ENCODE results near the gene HCLS1.
"Not testable (repeated sequence)": the region's sequence is repeated elsewhere in the genome, so short reads cannot be mapped to it uniquely, and the experiment has no call there.

The HCLS1 gene

DNA sequence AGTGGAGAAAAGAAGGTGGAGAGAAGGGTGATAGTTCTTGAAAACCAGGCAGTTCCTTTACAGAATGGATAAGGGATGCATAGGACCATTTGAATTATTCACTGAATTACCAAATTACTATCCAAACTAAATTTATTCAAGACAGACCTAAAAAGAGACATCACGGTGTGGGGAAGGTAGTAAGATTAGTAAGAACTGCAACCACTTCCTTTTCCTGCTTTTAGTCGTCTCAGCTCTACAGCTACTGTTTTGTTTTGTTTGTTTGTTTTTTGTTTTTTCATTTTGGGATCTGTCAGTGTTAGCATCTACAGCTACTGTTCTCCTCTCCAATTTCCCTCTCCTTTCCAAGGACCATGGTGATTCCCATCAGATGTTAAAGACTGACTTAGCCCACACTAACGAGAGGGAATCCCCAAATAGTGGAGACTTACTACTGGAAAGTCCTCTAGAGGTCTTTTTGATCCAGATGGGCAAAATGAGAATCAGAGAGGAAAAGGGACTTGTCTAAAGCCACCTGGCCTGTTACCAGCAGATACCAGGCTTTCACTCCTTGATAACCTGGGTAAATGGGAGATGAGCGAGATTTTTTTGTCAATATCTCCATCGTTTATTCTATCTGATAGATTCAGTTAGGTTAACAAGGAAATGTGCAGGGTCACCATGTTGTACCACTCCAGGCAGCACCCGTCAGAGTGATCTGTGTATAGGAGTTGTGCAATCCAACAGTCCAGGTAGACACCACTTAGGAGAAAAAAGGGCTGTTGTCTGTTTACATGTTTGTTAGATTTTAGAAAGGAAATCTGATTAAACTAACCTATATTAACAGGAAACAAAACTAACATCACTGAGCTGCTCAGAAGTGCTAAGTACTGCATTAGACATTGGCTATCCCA, 6.0 kb downstream of the HCLS1 start:
- DNase-seq: no peak

DNA sequence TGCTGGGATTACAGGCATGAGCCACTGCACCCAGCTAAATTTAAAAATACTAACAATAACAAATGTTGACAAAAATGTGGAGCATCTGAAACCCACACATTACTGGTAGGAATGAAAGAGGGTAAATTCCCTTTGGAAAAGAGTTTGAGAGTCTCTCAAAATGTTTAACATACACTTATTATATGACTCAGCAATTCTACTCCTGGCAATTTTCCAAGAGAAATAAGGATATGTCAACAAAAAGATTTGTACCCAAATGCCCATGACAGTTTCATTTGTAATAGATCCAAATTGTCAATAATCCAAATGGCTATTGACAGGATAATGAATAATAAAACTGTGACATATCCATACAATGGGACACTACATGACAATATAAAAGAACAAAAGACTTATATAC, 9.0 kb downstream of the HCLS1 start:
- DNase-seq: no peak

GRCh38 chr3:121649645-121650044, 11.1 kb downstream of the HCLS1 start:
- no peak for DNase-seq

- DNase-seq: no peak
These were observed 12.3 kb downstream of the HCLS1 start for GRCh38 chr3:121648219-121648958.

- no peak for DNase-seq
These were observed 15.6 kb downstream of the HCLS1 start for GRCh38 chr3:121645054-121645453.

DNA sequence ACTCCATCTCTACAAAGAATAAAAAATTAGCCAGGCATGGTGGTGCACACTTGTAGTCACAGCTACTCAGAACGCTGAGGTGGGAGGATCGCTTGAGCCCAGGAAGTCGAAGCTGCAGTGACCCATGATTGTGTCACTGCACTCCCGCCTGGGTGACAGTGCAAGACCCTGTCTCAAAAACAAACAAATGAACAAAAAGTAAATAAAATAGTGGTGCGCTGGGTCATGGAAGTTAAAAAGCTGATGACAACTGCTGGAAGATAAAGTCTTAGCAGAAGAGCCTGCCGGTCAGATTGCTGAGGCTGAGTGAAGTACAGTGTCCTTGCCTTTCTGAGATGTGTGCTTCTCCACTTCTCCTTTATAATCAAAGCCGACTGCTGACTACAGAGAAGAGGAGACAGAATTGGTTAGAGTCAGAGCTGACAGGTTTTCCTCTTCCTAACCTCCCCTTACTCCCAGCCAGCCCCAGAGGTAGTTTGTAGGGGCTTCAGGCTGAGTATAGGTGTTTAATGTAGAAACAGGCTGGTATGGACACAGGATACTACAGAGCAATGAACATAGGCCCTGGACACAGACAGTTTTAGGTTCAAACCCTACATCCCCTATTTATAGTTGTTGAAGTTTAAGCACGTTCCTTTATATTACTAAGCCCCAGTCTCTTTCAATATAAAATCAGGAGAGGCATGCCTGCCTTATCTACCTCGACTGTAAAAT, 17.9 kb downstream of the HCLS1 start:
- DNase-seq: no peak

DNA sequence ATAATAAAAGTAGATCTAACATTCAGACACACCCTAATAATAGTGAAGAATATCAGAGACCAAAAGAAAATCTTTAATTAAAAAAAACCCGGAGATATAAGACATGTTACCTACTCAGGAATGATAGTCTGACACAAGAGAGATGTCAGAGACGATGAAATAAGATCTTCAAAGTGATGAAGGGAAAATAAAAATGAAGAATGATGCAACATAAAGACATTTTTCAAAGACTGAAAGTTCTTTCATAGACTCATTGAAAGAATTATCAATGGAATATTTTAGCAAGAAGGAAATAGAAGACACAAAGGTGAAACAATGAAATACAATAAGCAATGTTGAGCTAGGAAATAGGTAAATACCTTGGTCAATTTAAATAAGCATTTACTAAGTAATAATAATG, 19.6 kb downstream of the HCLS1 start:
- no peak for DNase-seq

GRCh38 chr3:121637922-121638321, 22.8 kb downstream of the HCLS1 start:
- no peak for DNase-seq

GRCh38 chr3:121630355-121630754, 30.3 kb downstream of the HCLS1 start:
- no peak for DNase-seq

- DNase-seq: no peak
These were observed 31.1 kb downstream of the HCLS1 start for GRCh38 chr3:121629601-121630000.

DNA sequence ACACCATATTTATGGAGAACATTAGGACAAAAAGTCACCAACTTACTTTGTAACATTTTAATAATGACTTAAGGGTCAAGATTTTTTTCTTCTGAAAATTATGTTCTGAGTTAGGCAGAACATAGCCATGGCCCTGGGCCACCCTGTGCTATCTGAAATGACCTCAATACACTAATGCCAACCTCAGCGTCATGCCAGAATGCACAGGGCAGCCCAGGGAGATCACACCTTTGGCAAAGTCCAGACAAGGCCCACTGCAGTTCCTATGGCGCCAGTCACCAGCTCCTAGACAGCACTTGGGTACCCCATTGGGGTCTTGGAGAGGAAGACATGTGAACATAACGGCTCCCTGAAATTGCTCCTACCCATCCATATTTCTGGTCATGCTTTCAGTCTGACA, 33.1 kb downstream of the HCLS1 start:
- DNase-seq: no peak

- DNase-seq: no peak
These were observed 33.5 kb downstream of the HCLS1 start for GRCh38 chr3:121627211-121627610.

GRCh38 chr3:121626495-121626894, 34.2 kb downstream of the HCLS1 start:
- DNase-seq: no peak

DNA sequence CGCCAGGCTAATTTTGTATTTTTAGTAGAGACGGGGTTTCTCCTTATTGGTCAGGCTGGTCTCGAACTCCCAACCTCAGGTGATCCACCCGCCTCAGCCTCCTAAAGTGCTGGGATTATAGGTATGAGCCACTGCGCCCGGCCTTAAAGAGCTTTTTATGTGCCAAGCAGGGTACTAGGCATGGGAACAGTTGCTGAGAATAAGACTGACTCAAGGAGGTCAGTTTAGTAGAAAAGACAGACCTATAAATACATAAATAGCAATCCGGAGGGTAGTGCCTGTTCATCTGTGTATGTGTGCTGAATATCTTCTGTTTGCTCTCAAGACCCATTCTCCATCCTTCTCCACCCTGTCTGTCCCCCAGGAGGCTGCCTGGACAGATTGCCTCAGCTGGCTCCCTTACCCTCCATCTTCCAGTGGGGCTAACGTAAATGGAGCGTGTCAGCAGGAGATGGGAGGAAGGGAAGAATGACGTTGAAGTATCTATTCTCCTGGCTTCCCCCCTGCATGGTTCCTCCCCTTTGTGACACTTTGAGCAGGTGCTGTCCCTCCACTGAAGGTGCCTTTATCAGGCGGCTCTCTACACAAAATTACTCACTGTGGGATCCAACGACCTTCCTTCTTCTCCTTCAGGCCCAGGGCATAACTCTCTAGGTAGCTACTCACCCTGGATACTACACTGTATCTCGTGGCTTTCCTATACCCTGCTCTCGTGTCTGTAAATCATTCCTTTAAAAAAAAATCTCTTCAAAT, 36.4 kb downstream of the HCLS1 start:
- no peak for DNase-seq

GRCh38 chr3:121621491-121621890, 39.2 kb downstream of the HCLS1 start:
- DNase-seq: no peak

DNA sequence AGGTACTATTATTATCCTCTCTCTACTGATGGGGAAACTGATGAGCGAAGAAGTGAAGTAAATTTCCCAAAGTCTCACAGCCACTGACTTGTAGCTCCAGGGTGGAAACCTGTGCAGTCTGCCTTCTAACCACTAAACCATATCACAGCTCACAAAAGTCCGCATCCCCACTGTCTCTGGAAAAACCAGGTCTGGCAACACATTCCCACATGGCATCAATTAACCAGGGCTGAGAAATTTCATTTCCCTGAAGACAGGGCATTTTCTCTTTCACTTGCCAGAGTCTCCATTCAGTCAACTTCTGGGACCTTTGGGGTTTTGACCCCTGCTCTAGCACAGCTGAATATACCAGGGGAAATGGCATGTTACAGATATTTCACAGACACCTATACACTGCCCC, 41.0 kb downstream of the HCLS1 start:
- no peak for DNase-seq

GRCh38 chr3:121606106-121606505, 54.6 kb downstream of the HCLS1 start:
- DNase-seq: no peak

- no peak for DNase-seq
These were observed 55.9 kb downstream of the HCLS1 start for GRCh38 chr3:121604759-121605158.

GRCh38 chr3:121601212-121601812, 59.4 kb downstream of the HCLS1 start:
- no peak for DNase-seq

- DNase-seq: not testable (repeated sequence)
These were observed 60.8 kb downstream of the HCLS1 start for GRCh38 chr3:121599900-121600299.

GRCh38 chr3:121598564-121598963, 62.1 kb downstream of the HCLS1 start:
- no peak for DNase-seq

DNA sequence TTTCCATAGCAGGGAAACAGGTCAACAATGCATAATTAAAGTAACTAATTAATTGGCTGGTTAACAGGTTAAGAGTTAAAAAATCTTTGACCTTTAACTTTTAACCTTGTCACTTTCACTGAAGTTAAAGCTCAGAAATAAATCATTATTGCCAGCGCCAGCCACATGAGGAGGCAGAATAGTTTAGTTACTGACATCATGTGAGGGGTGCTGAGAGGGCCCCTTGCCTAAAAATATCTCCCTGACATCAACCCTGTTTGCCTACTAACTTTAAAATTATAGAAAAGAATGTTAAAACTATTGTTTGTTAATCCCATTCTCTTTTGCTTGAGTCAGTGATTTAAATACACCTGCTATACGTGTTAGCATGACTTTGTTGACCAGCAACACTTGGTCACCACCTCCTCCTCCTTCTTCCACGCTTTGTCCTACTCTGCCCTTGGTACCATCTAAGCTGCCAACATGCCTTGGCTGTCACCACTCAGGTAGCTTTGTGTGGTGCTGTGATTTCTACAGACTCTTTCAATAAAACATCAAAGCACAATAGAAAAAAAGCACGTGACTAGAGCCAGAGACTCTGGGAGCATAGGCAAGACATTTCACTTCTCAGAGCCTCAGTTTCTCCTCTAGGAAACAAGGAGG, 64.8 kb downstream of the HCLS1 start:
- no peak for DNase-seq
